DOHH2 (cell line): ENCODE data around the gene ECE1.

Experiments used
- H3F3A ChIP-seq: fragments of 200-600 bp; sonication (generic), shearing (Covaris generic); 2 replicates; pipeline ENCODE4 v1.6.0; 2016; ENCODE audit warnings: antibody characterized with exemption, mild to moderate bottlenecking; ENCODE audit not compliant: control insufficient read depth, insufficient read depth
- H3K27ac ChIP-seq: fragments of 200-600 bp; sonication (generic); 2 replicates; pipeline ENCODE4 v1.5.1; 2014; ENCODE audit warnings: low read depth, mild to moderate bottlenecking, low read length, moderate library complexity
- H3K27me3 ChIP-seq: fragments of 200-600 bp; sonication (generic); 2 replicates; pipeline ENCODE4 v1.6.1; 2014; ENCODE audit warnings: mild to moderate bottlenecking, low read length, mixed read lengths; ENCODE audit not compliant: control insufficient read depth
- H3K36me3 ChIP-seq: fragments of 200-600 bp; sonication (generic); 2 replicates; pipeline ENCODE4 v1.6.1; 2014; ENCODE audit warnings: mild to moderate bottlenecking, low read length, moderate library complexity, mixed read lengths; ENCODE audit not compliant: control insufficient read depth
- H3K4me1 ChIP-seq: fragments of 200-600 bp; sonication (generic); 2 replicates; pipeline ENCODE4 v1.6.1; 2014; ENCODE audit warnings: mild to moderate bottlenecking, low read length, mixed read lengths; ENCODE audit not compliant: control insufficient read depth
- H3K4me2 ChIP-seq: fragments of 200-600 bp; sonication (generic); 2 replicates; pipeline ENCODE4 v1.6.0; 2014; ENCODE audit warnings: mild to moderate bottlenecking, low read length, moderate library complexity
- H3K4me3 ChIP-seq: fragments of 200-600 bp; sonication (generic); 2 replicates; pipeline ENCODE4 v1.5.1; 2014; ENCODE audit warnings: mild to moderate bottlenecking, low read length, mixed read lengths
- H3K79me2 ChIP-seq: fragments of 200-600 bp; sonication (generic); 2 replicates; pipeline ENCODE4 v1.6.1; 2014; ENCODE audit warnings: mild to moderate bottlenecking, low read length, mixed read lengths; ENCODE audit not compliant: control insufficient read depth
- H3K9me2 ChIP-seq: fragments of 200-600 bp; sonication (generic); replicated peaks from 2 replicates; pipeline ENCODE4 v1.6.1; 2014; ENCODE audit warnings: mild to moderate bottlenecking, low read length, mixed read lengths; ENCODE audit not compliant: control insufficient read depth
- H3K9me3 ChIP-seq: fragments of 200-600 bp; sonication (generic); 2 replicates; pipeline ENCODE4 v1.6.1; 2014; ENCODE audit warnings: antibody characterized with exemption, low read length, mixed read lengths; ENCODE audit not compliant: control insufficient read depth, insufficient read depth
- H4K20me1 ChIP-seq: fragments of 200-600 bp; sonication (generic); 2 replicates; pipeline ENCODE4 v1.6.0; 2014; ENCODE audit warnings: low read depth, mild to moderate bottlenecking, antibody characterized with exemption, low read length, moderate library complexity; ENCODE audit not compliant: control insufficient read depth, insufficient read depth
- CTCF ChIP-seq: fragments of 200-600 bp; sonication (generic); IDR thresholded peaks from one replicate; pipeline ENCODE4 v1.5.1; 2014; ENCODE audit warnings: antibody characterized with exemption, mild to moderate bottlenecking, low read depth, low read length; ENCODE audit not compliant: poor library complexity, severe bottlenecking
- EZH2phosphoT487 ChIP-seq: fragments of 200-600 bp; sonication (generic); IDR thresholded peaks from 2 replicates; pipeline ENCODE4 v1.6.1; 2017; ENCODE audit warnings: borderline replicate concordance, mild to moderate bottlenecking, antibody characterized with exemption, low read length, moderate library complexity, mixed read lengths

The ECE1 gene

GRCh38 chr1:21263052-21263429, 27.2 kb downstream of the ECE1 start:
- H3K27ac ChIP-seq: no peak overlapping the region
- no peaks in the 10 kb centered on the region for H3K79me2 ChIP-seq
- no peaks in the 10 kb centered on the region for H3K9me3 ChIP-seq
- H3K4me1 ChIP-seq: no peaks in the 10 kb centered on the region
- TF ChIP-seq EZH2phosphoT487 (no peak), CTCF (no peak)
- 0 out of 2 replicates have a peak, but pooled peaks cover 4% of the 10 kb centered on the region for H4K20me1 ChIP-seq
- no peak overlapping the region for H3K4me2 ChIP-seq
- no peaks in the 10 kb centered on the region for H3K36me3 ChIP-seq
- H3K9me2 ChIP-seq: no peaks in the 10 kb centered on the region
- no peaks in the 10 kb centered on the region for H3K27me3 ChIP-seq
- no peak overlapping the region for H3K4me3 ChIP-seq
- no peaks in the 10 kb centered on the region for H3F3A ChIP-seq

GRCh38 chr1:21262293-21263051, 27.8 kb downstream of the ECE1 start:
- Histone ChIP-seq H3K4me3 (no peak overlapping the region), H3F3A (no peaks in the 10 kb centered on the region), H3K36me3 (no peaks in the 10 kb centered on the region), H3K79me2 (no peaks in the 10 kb centered on the region), H3K27me3 (no peaks in the 10 kb centered on the region), H4K20me1 (0 out of 2 replicates have a peak, but pooled peaks cover 4% of the 10 kb centered on the region), H3K27ac (no peak overlapping the region), H3K4me2 (no peak overlapping the region), H3K9me2 (no peaks in the 10 kb centered on the region), H3K9me3 (no peaks in the 10 kb centered on the region), H3K4me1 (no peaks in the 10 kb centered on the region)
- no peak for TF ChIP-seq EZH2phosphoT487
- no peak for TF ChIP-seq CTCF

GRCh38 chr1:21261551-21262292, 28.5 kb downstream of the ECE1 start:
- Histone ChIP-seq H3K4me3 (no peak overlapping the region), H3K9me3 (no peaks in the 10 kb centered on the region), H3K27ac (no peak overlapping the region), H3K36me3 (no peaks in the 10 kb centered on the region), H3K9me2 (no peaks in the 10 kb centered on the region), H3K79me2 (no peaks in the 10 kb centered on the region), H3K4me2 (no peak overlapping the region), H3F3A (no peaks in the 10 kb centered on the region), H4K20me1 (0 out of 2 replicates have a peak, but pooled peaks cover 4% of the 10 kb centered on the region), H3K4me1 (no peaks in the 10 kb centered on the region), H3K27me3 (no peaks in the 10 kb centered on the region)
- TF ChIP-seq EZH2phosphoT487 (no peak), CTCF (no peak)
